Testis (tissue), 2 donors: ENCODE results near the gene OR10H4.

Source experiments
- CTCF ChIP-seq, 3 experiments: fragments of 450-650 bp in 2 of 3; fragments of 200-600 bp in 1 of 3; sonication (generic) in 1 of 3; IDR thresholded peaks; one replicate each; pipeline ENCODE4 v1.5.1; 2016 to 2019; ENCODE audit warnings: antibody characterized with exemption in 3 of 3, mild to moderate bottlenecking in 2 of 3, moderate library complexity in 1 of 3
- POLR2A ChIP-seq: fragments of 450-650 bp; IDR thresholded peaks from one replicate; pipeline ENCODE4 v1.6.1; 2017; ENCODE audit warnings: antibody characterized with exemption, mild to moderate bottlenecking, moderate library complexity

- TF ChIP-seq CTCF (IDR thresholded peaks at IDR 0.05): no peak
- no peak for TF ChIP-seq POLR2A
Observed at GRCh38 chr19:15971224-15971780, 22.5 kb downstream of the OR10H4 start.
